HG03460 (cell line): ENCODE measurements around the gene PALD1.
"Not testable (repeated sequence)": the region's sequence is repeated elsewhere in the genome, so short reads cannot be mapped to it uniquely, and the experiment has no call there.

Source experiments
- ATAC-seq: cut with Tn5 transposase; IDR thresholded peaks from one replicate; pipeline ENCODE4 v1.9.1; 2021; ENCODE audit not compliant: unreplicated experiment

Gene PALD1

DNA sequence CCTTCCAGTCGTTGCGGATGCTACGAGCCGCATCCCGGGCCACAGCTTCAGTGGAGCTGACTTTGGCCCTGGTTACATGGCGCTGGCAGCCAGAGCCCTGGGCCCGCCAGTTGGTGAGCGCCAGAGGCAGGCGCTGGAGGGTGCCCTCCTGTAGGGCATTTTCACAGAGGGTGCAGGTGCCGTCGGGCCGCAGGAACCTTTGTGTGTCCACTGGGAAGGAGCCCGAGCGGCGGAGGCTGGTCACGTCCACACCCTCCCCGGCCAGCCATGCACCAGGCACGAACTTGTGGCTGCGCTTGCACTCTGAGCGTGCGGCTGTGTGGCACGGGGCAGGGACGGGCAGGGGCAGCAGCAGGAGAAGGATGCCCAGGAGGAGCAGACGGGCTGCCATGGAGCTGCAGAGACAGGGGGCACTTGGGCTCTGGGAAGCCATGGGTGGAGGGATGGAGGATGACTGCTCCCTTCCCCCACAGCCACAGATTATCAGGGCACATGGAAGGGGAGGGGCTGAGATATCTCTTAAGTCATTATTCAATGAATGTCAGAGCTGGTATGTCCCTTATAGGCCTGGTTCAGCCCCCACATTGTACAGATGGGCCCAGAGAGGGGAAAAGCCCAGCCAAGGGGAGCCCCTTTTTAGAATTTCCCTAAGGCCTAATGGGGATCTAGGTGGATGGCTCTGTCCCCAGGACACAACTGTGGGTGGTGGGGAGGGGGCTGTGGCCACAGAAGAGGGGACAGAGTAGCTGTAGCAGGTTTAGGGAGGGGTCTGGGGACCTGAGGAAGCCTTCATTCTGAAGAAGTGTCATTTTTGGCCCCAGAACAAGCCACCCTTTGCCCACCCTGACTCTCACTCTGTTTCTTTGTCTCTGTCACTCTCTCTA, 122.2 kb downstream of the PALD1 start:
- ATAC-seq: no peak

GRCh38 chr10:70601746-70602145, 123.2 kb downstream of the PALD1 start:
- ATAC-seq: no peak

DNA sequence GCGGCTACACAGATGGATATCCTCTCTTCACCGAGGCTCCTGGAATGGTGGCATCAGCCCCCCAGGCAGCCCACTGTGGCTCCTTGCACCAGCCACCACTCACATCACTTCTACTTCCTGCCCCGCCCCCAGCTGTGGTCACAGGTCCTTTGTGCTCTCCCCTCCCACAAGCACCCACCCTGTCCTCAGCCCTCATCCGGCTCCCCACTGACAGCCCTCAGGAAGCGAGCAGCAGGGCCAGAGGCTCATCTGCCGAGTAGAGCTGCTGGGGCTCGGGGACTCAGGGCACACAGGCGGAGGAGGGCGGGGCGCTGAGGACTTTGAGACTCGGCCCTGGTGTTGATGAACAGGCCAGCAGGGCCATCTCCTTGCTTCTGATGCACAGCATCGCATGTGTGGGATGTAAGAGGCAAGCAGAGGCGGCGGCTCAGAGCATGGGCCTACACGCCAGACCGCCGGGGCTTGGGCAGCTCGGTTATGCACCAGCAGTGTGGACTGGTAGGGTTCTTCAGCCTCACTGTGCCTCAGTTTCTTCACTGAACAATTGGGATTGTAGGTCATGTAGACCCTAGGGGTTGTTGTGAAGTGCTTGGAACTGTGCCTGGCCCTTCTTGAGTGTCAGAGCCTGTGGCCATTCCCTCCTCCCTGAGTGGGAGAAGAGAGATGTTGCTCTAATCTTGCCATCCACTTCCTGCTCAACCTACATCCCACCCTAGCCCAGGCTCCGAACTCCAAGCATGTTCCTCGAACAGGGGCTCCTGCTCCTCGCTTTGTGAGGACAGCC, 124.3 kb downstream of the PALD1 start, which contains the start of gene PRF1:
TSS of gene PRF1 (minus strand) at position 77 of the 784 bp plus-strand sequence. CDS start 1,839 bp downstream, outside the sequence.
- ATAC-seq: no peak

GRCh38 chr10:70603449-70603801, 124.9 kb downstream of the PALD1 start:
- no peak for ATAC-seq

GRCh38 chr10:70604106-70604505, 125.5 kb downstream of the PALD1 start:
- ATAC-seq: no peak

GRCh38 chr10:70605161-70605560, 126.6 kb downstream of the PALD1 start:
- no peak for ATAC-seq

GRCh38 chr10:70607936-70608335, 129.4 kb downstream of the PALD1 start:
- ATAC-seq: no peak

DNA sequence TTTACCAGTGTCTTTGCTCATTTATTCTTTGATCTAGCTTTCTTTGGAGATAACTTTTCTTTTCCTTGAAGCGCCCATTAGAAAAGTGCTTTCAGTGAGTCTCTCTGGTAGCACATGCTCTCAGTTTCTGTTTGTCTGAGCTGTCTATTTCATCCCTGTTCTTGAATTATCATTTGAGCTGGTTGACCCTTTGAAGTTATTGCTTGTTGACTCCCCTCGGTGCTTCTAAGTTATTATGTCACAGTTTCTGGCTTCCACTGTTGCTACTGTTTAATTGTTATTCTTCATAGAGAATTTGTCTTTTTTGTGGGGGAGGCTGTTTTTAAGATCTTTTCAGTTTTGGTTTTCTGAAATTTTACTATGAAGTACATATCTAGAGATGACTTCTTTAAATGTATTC, 135.4 kb downstream of the PALD1 start:
- ATAC-seq: no peak

DNA sequence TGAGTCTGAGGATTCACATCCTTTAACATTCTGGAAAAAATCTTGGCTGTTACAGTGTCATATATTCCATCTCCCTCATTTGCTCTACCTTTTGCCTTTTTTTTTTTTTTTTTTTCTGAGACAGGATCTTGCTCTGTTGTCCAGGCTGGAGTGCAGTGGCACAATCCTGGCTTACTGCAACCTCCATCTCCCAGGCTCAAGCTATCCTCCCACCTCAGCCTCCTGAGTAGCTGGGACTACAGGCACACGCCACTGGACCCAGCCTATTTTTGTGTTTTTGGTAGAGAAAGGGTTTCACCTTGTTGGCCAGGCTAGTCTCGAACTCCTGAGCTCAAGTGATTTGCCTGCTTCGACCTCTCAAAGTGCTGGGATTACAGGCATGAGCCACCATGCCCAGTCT, 135.8 kb downstream of the PALD1 start:
- not testable (repeated sequence) for ATAC-seq

GRCh38 chr10:70615211-70615610, 136.6 kb downstream of the PALD1 start:
- ATAC-seq: no peak

GRCh38 chr10:70615784-70616522, 137.4 kb downstream of the PALD1 start:
- no peak for ATAC-seq

- no peak for ATAC-seq
Observed at GRCh38 chr10:70616761-70617160, 138.2 kb downstream of the PALD1 start.
